ENCODE results near the gene NLRP3. TPM values are rescaled to one million over a fixed set of nuclear protein-coding genes. Genes with fewer than 3 reads are reported as not detected.

The NLRP3 gene
- total and polyA plus RNA-seq, 2 donors (not counting 1 experiment from before 2014, with no cell fraction given) = 1.4 to 1.7 TPM

GRCh38 chr1:247402120-247402675, 13.8 kb upstream of the NLRP3 start:
- Histone ChIP-seq H3K27me3 (replicated peaks in 1 of 4; ENCODE audit: control extremely low read depth in 1 of 4, control insufficient read depth in 3 of 4, insufficient read depth in 4 of 4, low read length in 3 of 4) (no peaks in the 10 kb centered on the region), H3K4me2 (replicated peaks; ENCODE audit: low read depth, low read length, poor library complexity, severe bottlenecking) (no peak overlapping the region), H3K4me3 (ENCODE audit: control extremely low read depth in 1 of 5, extremely low read depth in 1 of 5, insufficient read depth in 1 of 5, low read depth in 2 of 5, low read length in 4 of 5) (no peak overlapping the region), H3K36me3 (replicated peaks in 1 of 2; ENCODE audit: control extremely low read depth in 1 of 2, control insufficient read depth in 1 of 2, extremely low read depth in 1 of 2, insufficient read depth in 2 of 2, low read length in 1 of 2) (no peaks in the 10 kb centered on the region), H3K27ac (ENCODE audit: low read length in 2 of 2) (no peak overlapping the region), H2AFZ (ENCODE audit: insufficient read depth, low read depth, low read length, poor library complexity, severe bottlenecking) (no peak overlapping the region), H3K79me2 (ENCODE audit: control insufficient read depth, insufficient read depth, low read length) (no peaks in the 10 kb centered on the region), H4K20me1 (ENCODE audit: control insufficient read depth, insufficient read depth, low read length, poor library complexity, severe bottlenecking) (no peaks in the 10 kb centered on the region), H3K9me3 (ENCODE audit: control extremely low read depth in 1 of 3, control insufficient read depth in 2 of 3, insufficient read depth in 1 of 3, low read length in 2 of 3) (peaks cover 0 to 3% (median 0%) of the 10 kb centered on the region in 3 donors), H3K9ac (ENCODE audit: low read length) (no peak overlapping the region), H3K4me1 (ENCODE audit: control insufficient read depth in 2 of 2, insufficient read depth in 2 of 2, low read length in 2 of 2) (peaks cover 6 to 10% of the 10 kb centered on the region in 2 donors)
- no peak overlapping the region for H3K4me3 Mint-ChIP-seq
- H3K27ac Mint-ChIP-seq = no peak overlapping the region
- ChIA-PET POLR2A (interaction anchor here (0.5 kb wide), 1 partner anchor 12 kb away, joined by 9 read pairs; no protein-coding TSS in a partner anchor), CTCF (interaction anchor here (0.9 kb wide), 1 partner anchor 8 kb away, joined by 3 read pairs; no protein-coding TSS in a partner anchor)
- no peaks in the 10 kb centered on the region for H3K27me3 Mint-ChIP-seq
- peaks cover 18% of the 10 kb centered on the region for H3K4me1 Mint-ChIP-seq
- ATAC-seq (ENCODE audit: low read depth) (no peak), DNase-seq (no peak)
- 100% methylated on average over 2 of the region's 7 CpGs for WGBS (ENCODE audit: insufficient coverage)
- TF ChIP-seq CTCF (IDR thresholded peaks at IDR 0.05) (no peak), EZH2 (IDR thresholded peaks at IDR 0.05; ENCODE audit: borderline replicate concordance, insufficient read depth, low read depth, low read length, poor library complexity, severe bottlenecking) (no peak)
- H3K9me3 Mint-ChIP-seq (ENCODE audit: insufficient read depth) = no peaks in the 10 kb centered on the region
- intact Hi-C loops (cut with micrococcal nuclease) = no loop called here

GRCh38 chr1:247406014-247406656, 9.8 kb upstream of the NLRP3 start:
- no peak overlapping the region for H3K9ac ChIP-seq (ENCODE audit: low read length)
- POLR2A ChIA-PET = no interaction called here
- Mint-ChIP-seq H3K4me3 (no peak overlapping the region), H3K9me3 (ENCODE audit: insufficient read depth) (no peaks in the 10 kb centered on the region), H3K27ac (no peak overlapping the region), H3K27me3 (no peaks in the 10 kb centered on the region), H3K4me1 (peaks cover 36% of the 10 kb centered on the region)
- WGBS (ENCODE audit: insufficient coverage) = 95% methylated on average over 25 of the region's 40 CpGs
- no peaks in the 10 kb centered on the region for H3K36me3 ChIP-seq (replicated peaks in 1 of 2; ENCODE audit: control extremely low read depth in 1 of 2, control insufficient read depth in 1 of 2, extremely low read depth in 1 of 2, insufficient read depth in 2 of 2, low read length in 1 of 2)
- H2AFZ ChIP-seq (ENCODE audit: insufficient read depth, low read depth, low read length, poor library complexity, severe bottlenecking) = no peak overlapping the region
- no peak overlapping the region for H3K4me2 ChIP-seq (replicated peaks; ENCODE audit: low read depth, low read length, poor library complexity, severe bottlenecking)
- intact Hi-C loops (cut with micrococcal nuclease) = no loop called here
- H3K79me2 ChIP-seq (ENCODE audit: control insufficient read depth, insufficient read depth, low read length) = no peaks in the 10 kb centered on the region
- ATAC-seq (ENCODE audit: low read depth) = no peak
- peaks cover 18 to 23% of the 10 kb centered on the region in 2 donors for H3K4me1 ChIP-seq (ENCODE audit: control insufficient read depth in 2 of 2, insufficient read depth in 2 of 2, low read length in 2 of 2)
- CTCF ChIA-PET = no interaction called here
- no peaks in the 10 kb centered on the region for H3K27me3 ChIP-seq (replicated peaks in 1 of 4; ENCODE audit: control extremely low read depth in 1 of 4, control insufficient read depth in 3 of 4, insufficient read depth in 4 of 4, low read length in 3 of 4)
- no peak overlapping the region for H3K4me3 ChIP-seq (ENCODE audit: control extremely low read depth in 1 of 5, extremely low read depth in 1 of 5, insufficient read depth in 1 of 5, low read depth in 2 of 5, low read length in 4 of 5)
- DNase-seq = no peak
- H3K27ac ChIP-seq (ENCODE audit: low read length in 2 of 2) = no peak overlapping the region
- TF ChIP-seq EZH2 (IDR thresholded peaks at IDR 0.05; ENCODE audit: borderline replicate concordance, insufficient read depth, low read depth, low read length, poor library complexity, severe bottlenecking) = no peak
- no peak for TF ChIP-seq CTCF (IDR thresholded peaks at IDR 0.05)
- H3K9me3 ChIP-seq (ENCODE audit: control extremely low read depth in 1 of 3, control insufficient read depth in 2 of 3, insufficient read depth in 1 of 3, low read length in 2 of 3) = peaks cover 0 to 3% (median 0%) of the 10 kb centered on the region in 3 donors
- H4K20me1 ChIP-seq (ENCODE audit: control insufficient read depth, insufficient read depth, low read length, poor library complexity, severe bottlenecking) = no peaks in the 10 kb centered on the region
